Measurements from ENCODE around the gene PARD3.

GRCh38 chr10:34224639-34225038 lies 590.5 kb downstream of the PARD3 start:
- TF ChIP-seq CTCF (IDR thresholded peaks at IDR 0.05) (no peak), POLR2A (IDR thresholded peaks at IDR 0.05; ENCODE audit: low read depth) (no peak)
